HL-60 (cell line): ENCODE results near the gene SLC17A9.

Source experiments
- DNase-seq, 2 experiments: peaks; one replicate each; pipeline ENCODE4 v3.0.0-alpha.2; 2010 to 2020; ENCODE audit warnings: low read depth in 1 of 2, low spot score in 1 of 2
- H3K27ac ChIP-seq: fragments of 250-450 bp; sonication (Bioruptor Pico); replicated peaks from 2 replicates; pipeline ENCODE4 v1.5.1; 2020; ENCODE audit warnings: mild to moderate bottlenecking, moderate library complexity
- H3K27me3 ChIP-seq: fragments of 250-450 bp; sonication (Bioruptor Pico); 2 replicates; pipeline ENCODE4 v1.5.1; 2021; ENCODE audit warnings: mild to moderate bottlenecking, moderate library complexity; ENCODE audit not compliant: insufficient read depth, poor library complexity, severe bottlenecking
- H3K4me3 ChIP-seq: replicated peaks from 2 replicates; pipeline ENCODE4 v1.5.1; 2011; ENCODE audit warnings: mild to moderate bottlenecking, control low read depth, low read length; ENCODE audit not compliant: insufficient read depth
- GABPA ChIP-seq: IDR thresholded peaks from 2 replicates; pipeline ENCODE4 v1.6.1; 2012; ENCODE audit warnings: low read depth
- POLR2AphosphoS5 ChIP-seq: IDR thresholded peaks from 2 replicates; pipeline ENCODE4 v1.6.1; 2012; ENCODE audit warnings: low read depth
- SPI1 ChIP-seq: IDR thresholded peaks from 2 replicates; pipeline ENCODE4 v1.6.1; 2012; ENCODE audit warnings: low read depth, mild to moderate bottlenecking, borderline replicate concordance
- TF ChIP-seq, protein P1 (sequence below): IDR thresholded peaks from one replicate; pipeline ENCODE4 v1.5.1; 2011; ENCODE audit warnings: low read length, control low read depth, inconsistent platforms; ENCODE audit not compliant: insufficient read depth
- TF ChIP-seq, protein P2 (sequence below): IDR thresholded peaks from 2 replicates; pipeline ENCODE4 v1.6.1; 2012; ENCODE audit warnings: low read depth; ENCODE audit not compliant: insufficient replicate concordance

SLC17A9 gene

DNA sequence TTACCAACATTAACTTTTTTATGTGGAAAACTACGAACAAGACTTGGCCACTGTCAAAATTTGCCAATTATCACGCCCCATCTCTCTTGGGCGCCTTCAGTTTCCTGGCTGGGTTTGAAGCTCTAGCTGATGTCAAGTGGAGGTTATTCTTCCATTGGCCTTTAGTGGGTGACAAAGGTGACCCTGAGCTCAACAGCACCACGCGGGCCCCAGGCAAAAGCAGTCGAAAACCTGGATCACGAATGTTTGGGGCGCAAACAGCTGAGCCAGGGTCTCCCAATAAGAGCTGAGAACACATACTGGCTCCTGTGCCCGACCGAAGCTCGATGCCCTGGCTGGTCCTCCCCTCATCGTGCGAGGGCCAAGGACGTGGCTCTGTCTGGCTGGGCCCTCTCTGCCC is 26.8 kb downstream of the SLC17A9 start:
- Histone ChIP-seq H3K27ac (no peak overlapping the region), H3K27me3 (peaks cover 31% of the 10 kb centered on the region), H3K4me3 (no peak overlapping the region)
- DNase-seq = no peak
- TF ChIP-seq, protein P1, sequence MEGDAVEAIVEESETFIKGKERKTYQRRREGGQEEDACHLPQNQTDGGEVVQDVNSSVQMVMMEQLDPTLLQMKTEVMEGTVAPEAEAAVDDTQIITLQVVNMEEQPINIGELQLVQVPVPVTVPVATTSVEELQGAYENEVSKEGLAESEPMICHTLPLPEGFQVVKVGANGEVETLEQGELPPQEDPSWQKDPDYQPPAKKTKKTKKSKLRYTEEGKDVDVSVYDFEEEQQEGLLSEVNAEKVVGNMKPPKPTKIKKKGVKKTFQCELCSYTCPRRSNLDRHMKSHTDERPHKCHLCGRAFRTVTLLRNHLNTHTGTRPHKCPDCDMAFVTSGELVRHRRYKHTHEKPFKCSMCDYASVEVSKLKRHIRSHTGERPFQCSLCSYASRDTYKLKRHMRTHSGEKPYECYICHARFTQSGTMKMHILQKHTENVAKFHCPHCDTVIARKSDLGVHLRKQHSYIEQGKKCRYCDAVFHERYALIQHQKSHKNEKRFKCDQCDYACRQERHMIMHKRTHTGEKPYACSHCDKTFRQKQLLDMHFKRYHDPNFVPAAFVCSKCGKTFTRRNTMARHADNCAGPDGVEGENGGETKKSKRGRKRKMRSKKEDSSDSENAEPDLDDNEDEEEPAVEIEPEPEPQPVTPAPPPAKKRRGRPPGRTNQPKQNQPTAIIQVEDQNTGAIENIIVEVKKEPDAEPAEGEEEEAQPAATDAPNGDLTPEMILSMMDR = no peak
- TF ChIP-seq, protein P2, sequence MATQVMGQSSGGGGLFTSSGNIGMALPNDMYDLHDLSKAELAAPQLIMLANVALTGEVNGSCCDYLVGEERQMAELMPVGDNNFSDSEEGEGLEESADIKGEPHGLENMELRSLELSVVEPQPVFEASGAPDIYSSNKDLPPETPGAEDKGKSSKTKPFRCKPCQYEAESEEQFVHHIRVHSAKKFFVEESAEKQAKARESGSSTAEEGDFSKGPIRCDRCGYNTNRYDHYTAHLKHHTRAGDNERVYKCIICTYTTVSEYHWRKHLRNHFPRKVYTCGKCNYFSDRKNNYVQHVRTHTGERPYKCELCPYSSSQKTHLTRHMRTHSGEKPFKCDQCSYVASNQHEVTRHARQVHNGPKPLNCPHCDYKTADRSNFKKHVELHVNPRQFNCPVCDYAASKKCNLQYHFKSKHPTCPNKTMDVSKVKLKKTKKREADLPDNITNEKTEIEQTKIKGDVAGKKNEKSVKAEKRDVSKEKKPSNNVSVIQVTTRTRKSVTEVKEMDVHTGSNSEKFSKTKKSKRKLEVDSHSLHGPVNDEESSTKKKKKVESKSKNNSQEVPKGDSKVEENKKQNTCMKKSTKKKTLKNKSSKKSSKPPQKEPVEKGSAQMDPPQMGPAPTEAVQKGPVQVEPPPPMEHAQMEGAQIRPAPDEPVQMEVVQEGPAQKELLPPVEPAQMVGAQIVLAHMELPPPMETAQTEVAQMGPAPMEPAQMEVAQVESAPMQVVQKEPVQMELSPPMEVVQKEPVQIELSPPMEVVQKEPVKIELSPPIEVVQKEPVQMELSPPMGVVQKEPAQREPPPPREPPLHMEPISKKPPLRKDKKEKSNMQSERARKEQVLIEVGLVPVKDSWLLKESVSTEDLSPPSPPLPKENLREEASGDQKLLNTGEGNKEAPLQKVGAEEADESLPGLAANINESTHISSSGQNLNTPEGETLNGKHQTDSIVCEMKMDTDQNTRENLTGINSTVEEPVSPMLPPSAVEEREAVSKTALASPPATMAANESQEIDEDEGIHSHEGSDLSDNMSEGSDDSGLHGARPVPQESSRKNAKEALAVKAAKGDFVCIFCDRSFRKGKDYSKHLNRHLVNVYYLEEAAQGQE = no peak
- no peak for TF ChIP-seq SPI1
- no peak for TF ChIP-seq POLR2AphosphoS5
- no peak for TF ChIP-seq GABPA

DNA sequence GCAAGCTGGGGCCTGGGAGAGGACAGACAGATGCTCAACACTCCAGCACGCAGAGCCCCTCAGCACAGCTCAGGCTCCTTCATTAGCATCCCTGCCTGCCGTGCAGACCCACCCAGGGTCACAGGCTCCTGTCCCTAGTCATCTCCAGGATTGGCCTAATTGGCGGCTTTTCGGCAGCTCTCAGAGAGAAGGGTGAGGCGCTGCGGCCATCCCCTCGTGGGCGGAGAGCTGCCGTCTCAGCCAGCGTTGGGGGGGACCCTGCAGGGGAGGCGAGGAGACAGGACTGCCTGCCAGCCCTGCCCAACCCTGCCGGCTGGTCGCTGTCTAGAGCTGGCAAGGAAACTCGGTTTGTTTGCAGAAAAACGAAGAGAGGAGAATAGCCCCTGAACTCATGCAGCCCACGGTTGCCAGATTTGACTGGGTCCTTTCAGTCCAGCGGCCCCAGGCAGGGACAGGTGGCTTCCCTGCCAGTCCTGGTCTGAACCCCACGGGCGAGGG is 27.4 kb downstream of the SLC17A9 start:
- Histone ChIP-seq H3K27ac (no peak overlapping the region), H3K4me3 (no peak overlapping the region), H3K27me3 (peaks cover 25% of the 10 kb centered on the region)
- TF ChIP-seq, protein P1 = no peak
- TF ChIP-seq SPI1 = no peak
- no peak for TF ChIP-seq POLR2AphosphoS5
- TF ChIP-seq, protein P2 = no peak
- no peak for TF ChIP-seq GABPA
- DNase-seq = no peak

DNA sequence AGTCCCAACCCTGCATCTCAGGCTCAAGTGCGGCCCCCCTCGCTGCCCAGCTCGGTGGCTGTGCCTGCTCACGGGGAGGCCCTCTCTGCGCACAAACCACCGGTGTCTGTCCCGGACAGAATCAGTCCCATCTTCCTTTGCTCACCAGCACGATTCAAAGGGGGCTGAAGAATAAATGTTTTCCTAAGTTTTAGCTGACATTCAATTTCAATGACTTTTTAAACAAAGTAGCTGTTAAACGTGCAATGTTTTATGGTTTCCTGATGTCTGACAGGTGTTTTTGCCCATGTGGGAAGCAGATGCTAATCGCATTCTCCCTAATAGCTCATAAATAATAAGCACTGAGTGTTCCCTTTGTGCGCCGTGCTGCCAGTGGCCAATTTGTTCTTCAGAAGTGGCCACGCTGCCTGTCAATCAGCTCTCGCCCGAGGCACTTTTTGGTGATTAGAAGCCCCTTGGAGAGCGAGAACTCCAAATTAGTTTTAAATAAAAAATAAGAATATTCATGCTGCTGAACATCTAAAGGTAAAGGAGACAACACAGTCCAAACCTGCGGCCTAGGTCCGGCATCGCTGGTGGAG is 28.0 kb downstream of the SLC17A9 start:
- DNase-seq = no peak
- Histone ChIP-seq H3K27ac (no peak overlapping the region), H3K4me3 (no peak overlapping the region), H3K27me3 (peaks cover 22% of the 10 kb centered on the region)
- TF ChIP-seq GABPA (no peak), SPI1 (no peak), POLR2AphosphoS5 (no peak)
- TF ChIP-seq, protein P1 = no peak
- TF ChIP-seq, protein P2 = no peak
